GM18498 (cell line): ENCODE results near the gene SS18.

Experiments
- ATAC-seq: cut with Tn5 transposase; IDR thresholded peaks from one replicate; pipeline ENCODE4 v1.9.1; 2021; ENCODE audit warnings: mild to moderate bottlenecking, moderate library complexity; ENCODE audit not compliant: unreplicated experiment

The SS18 gene

DNA sequence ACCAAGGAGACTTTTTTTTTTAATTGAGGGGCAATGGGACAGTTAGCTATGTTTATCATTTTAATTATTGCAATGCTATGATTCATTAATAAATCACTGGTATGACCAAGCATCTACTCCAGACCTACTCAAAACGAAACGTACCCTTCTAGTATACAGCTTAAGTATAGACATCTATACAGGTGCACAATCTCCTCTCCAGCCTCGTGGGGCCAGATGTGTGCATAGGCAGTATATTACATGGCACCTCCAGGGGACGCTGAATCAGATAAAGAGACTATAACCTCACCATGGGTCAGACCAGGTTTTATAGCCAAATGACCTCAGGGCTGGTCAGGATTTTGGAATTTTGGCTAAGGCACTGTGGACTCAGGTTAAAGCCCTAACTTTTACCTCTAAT is 86.6 kb downstream of the SS18 start:
- no peak for ATAC-seq

DNA sequence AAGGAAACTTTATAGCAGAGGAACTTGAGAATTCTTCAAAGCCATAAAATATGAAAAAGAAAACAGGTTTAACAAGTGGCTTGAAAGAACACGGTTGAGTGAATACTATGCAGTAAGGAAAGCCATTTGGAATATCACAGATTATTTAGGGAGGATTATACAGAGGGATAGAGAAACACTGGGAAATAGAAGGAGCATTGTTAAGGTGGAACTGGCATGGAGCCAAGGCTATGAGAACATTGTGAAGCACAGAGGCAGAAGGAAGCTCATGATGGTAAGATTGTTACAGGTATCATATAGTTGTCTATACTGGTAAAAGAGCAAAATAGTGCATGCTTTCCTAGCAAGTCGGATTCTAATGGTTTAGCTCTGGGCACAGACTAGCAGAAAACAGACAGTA is 87.1 kb downstream of the SS18 start:
- ATAC-seq: no peak

GRCh38 chr18:26002375-26002910 is 88.0 kb downstream of the SS18 start:
- no peak for ATAC-seq

- no peak for ATAC-seq
These were observed 92.0 kb downstream of the SS18 start for GRCh38 chr18:25998461-25998860.

GRCh38 chr18:25992566-25992965 is 97.8 kb downstream of the SS18 start:
- no peak for ATAC-seq

GRCh38 chr18:25990473-25990872 is 99.9 kb downstream of the SS18 start:
- ATAC-seq: no peak

GRCh38 chr18:25985707-25986394 is 104.6 kb downstream of the SS18 start:
- ATAC-seq: no peak

GRCh38 chr18:25983730-25984129 is 106.7 kb downstream of the SS18 start:
- ATAC-seq: no peak

- no peak for ATAC-seq
These were observed 107.5 kb downstream of the SS18 start for GRCh38 chr18:25982961-25983360.

- no peak for ATAC-seq
These were observed 108.3 kb downstream of the SS18 start for GRCh38 chr18:25982153-25982552.

- ATAC-seq: no peak
These were observed 110.9 kb downstream of the SS18 start for GRCh38 chr18:25979369-25980040.

- no peak for ATAC-seq
These were observed 113.9 kb downstream of the SS18 start for GRCh38 chr18:25976554-25976953.

DNA sequence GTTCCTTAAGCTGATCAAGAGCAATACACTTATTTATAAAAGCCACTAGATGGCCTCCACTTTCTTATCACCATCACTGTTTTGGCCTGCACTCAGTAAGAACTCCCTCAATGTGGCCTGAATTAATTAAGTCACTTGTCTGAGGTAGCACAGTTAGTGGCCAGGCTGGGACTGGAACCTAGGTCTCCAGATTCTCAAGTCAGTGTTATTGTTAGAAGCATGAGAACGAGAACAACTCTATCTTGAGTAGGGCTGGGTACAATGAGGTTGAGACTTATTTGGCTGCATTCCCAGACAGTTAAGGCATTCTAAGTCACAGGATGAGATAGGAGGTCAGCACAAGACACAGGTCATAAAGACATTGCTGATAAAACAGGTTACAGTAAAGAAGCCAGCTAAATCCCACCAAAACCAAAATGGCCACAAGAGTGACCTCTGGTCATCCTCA is 115.8 kb downstream of the SS18 start:
- ATAC-seq: no peak
